A673 (cell line): ENCODE results near the gene PLA2G4B.

Source experiments
- CTCF ChIP-seq: fragments of 300-800, 200-600 bp; sonication (generic); conservative IDR thresholded peaks from 2 replicates; pipeline ENCODE4 v1.5.1; 2017; ENCODE audit warnings: low read depth, mild to moderate bottlenecking, antibody characterized with exemption, low read length, moderate library complexity, mixed read lengths
- EZH2 ChIP-seq: fragments of 200-600 bp; sonication (generic); IDR thresholded peaks from 2 replicates; pipeline ENCODE4 v1.6.1; 2017; ENCODE audit warnings: borderline replicate concordance, low read depth, mild to moderate bottlenecking, mixed read lengths, antibody characterized with exemption, low read length; ENCODE audit not compliant: poor library complexity, severe bottlenecking

- TF ChIP-seq CTCF = no peak
- TF ChIP-seq EZH2 = no peak
These were observed 44.6 kb upstream of the PLA2G4B start for GRCh38 chr15:41794081-41794480.
